ENCODE measurements around the gene SCARB1. TPM values are rescaled to one million over a fixed set of nuclear protein-coding genes. Genes with fewer than 3 reads are reported as not detected.

Gene SCARB1
- total and polyA plus RNA-seq, 2 of the 13 experiments (the other 11 are each of a cell fraction or from before 2014, with no cell fraction given) = 63.4 to 160 TPM

DNA sequence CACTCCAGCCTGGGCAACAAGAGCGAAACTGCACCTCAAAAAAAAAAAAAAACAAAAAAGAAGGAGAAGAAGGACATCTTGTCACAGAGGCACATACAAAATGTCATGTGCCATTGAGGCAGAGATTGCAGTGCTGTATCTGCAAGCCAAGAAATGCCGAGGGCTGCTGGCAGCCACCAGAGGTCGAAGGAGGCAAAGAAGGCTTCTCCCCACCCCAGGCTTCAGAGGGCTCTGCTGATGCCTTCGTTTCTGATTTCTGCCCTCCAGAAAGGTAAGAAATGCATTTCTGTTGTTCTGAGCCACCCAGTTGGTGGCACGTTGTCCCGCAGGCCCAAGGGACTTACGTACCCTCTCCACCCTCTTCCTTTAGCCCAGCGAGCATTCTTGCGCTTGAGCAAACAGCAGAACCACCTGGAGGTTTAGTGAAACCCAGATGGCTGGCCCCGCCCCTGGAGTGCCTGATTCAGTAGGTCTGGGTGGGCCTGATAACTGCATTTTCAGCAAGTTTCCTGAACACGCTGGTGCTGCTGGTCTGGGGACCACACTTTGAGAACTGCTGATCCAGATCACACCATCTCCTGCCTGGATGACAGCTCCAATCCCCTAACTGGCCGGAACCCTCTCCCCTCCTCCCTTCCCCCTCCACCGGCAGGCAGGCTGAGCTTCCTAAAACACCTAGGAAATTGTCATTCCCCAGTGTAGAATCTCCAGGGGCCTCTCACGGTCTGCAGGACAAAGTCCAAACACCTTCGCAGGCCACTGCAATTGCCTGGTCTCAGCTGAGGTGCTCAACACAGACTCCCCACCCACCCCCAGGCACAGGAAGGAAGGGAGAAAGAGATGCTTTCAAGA, 21.1 kb upstream of the SCARB1 start (continued):
- TF ChIP-seq, protein P1, sequence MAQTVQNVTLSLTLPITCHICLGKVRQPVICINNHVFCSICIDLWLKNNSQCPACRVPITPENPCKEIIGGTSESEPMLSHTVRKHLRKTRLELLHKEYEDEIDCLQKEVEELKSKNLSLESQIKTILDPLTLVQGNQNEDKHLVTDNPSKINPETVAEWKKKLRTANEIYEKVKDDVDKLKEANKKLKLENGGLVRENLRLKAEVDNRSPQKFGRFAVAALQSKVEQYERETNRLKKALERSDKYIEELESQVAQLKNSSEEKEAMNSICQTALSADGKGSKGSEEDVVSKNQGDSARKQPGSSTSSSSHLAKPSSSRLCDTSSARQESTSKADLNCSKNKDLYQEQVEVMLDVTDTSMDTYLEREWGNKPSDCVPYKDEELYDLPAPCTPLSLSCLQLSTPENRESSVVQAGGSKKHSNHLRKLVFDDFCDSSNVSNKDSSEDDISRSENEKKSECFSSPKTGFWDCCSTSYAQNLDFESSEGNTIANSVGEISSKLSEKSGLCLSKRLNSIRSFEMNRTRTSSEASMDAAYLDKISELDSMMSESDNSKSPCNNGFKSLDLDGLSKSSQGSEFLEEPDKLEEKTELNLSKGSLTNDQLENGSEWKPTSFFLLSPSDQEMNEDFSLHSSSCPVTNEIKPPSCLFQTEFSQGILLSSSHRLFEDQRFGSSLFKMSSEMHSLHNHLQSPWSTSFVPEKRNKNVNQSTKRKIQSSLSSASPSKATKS (CRISPR knock-in tag; IDR thresholded peaks at IDR 0.05) = no peak
- TF ChIP-seq ZNF432 (CRISPR knock-in tag; IDR thresholded peaks at IDR 0.05; ENCODE audit: borderline replicate concordance) = no peak
- TF ChIP-seq, protein P2, sequence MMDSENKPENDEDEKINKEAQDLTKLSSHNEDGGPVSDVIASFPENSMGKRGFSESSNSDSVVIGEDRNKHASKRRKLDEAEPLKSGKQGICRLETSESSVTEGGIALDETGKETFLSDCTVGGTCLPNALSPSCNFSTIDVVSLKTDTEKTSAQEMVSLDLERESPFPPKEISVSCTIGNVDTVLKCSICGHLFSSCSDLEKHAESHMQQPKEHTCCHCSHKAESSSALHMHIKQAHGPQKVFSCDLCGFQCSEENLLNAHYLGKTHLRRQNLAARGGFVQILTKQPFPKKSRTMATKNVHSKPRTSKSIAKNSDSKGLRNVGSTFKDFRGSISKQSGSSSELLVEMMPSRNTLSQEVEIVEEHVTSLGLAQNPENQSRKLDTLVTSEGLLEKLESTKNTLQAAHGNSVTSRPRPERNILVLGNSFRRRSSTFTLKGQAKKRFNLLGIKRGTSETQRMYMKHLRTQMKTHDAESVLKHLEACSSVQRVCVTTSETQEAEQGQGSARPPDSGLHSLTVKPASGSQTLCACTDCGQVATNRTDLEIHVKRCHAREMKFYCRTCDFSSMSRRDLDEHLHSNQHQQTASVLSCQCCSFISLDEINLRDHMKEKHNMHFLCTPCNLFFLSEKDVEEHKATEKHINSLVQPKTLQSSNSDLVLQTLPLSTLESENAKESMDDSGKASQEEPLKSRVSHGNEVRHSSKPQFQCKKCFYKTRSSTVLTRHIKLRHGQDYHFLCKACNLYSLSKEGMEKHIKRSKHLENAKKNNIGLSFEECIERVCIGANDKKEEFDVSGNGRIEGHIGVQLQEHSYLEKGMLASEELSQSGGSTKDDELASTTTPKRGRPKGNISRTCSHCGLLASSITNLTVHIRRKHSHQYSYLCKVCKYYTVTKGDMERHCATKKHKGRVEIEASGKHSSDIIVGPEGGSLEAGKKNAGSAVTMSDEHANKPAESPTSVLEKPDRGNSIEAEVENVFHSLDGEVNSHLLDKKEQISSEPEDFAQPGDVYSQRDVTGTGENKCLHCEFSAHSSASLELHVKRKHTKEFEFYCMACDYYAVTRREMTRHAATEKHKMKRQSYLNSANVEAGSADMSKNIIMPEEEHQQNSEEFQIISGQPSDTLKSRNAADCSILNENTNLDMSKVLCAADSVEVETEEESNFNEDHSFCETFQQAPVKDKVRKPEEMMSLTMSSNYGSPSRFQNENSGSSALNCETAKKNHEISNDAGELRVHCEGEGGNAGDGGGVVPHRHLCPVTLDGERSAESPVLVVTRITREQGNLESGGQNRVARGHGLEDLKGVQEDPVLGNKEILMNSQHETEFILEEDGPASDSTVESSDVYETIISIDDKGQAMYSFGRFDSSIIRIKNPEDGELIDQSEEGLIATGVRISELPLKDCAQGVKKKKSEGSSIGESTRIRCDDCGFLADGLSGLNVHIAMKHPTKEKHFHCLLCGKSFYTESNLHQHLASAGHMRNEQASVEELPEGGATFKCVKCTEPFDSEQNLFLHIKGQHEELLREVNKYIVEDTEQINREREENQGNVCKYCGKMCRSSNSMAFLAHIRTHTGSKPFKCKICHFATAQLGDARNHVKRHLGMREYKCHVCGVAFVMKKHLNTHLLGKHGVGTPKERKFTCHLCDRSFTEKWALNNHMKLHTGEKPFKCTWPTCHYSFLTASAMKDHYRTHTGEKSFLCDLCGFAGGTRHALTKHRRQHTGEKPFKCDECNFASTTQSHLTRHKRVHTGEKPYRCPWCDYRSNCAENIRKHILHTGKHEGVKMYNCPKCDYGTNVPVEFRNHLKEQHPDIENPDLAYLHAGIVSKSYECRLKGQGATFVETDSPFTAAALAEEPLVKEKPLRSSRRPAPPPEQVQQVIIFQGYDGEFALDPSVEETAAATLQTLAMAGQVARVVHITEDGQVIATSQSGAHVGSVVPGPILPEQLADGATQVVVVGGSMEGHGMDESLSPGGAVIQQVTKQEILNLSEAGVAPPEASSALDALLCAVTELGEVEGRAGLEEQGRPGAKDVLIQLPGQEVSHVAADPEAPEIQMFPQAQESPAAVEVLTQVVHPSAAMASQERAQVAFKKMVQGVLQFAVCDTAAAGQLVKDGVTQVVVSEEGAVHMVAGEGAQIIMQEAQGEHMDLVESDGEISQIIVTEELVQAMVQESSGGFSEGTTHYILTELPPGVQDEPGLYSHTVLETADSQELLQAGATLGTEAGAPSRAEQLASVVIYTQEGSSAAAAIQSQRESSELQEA (CRISPR knock-in tag; IDR thresholded peaks at IDR 0.05; ENCODE audit: not compliant biosample characterization) = no peak
- TF ChIP-seq STAT5B (CRISPR knock-in tag; IDR thresholded peaks at IDR 0.05) = no peak
- no peak for TF ChIP-seq SRSF9 (IDR thresholded peaks at IDR 0.05; ENCODE audit: borderline replicate concordance, insufficient read depth, low read depth, low read length, poor library complexity, severe bottlenecking)
- TF ChIP-seq, protein P3, sequence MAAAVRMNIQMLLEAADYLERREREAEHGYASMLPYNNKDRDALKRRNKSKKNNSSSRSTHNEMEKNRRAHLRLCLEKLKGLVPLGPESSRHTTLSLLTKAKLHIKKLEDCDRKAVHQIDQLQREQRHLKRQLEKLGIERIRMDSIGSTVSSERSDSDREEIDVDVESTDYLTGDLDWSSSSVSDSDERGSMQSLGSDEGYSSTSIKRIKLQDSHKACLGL (CRISPR knock-in tag; IDR thresholded peaks at IDR 0.05) = 0 out of 2 replicates have a peak, but pooled peaks have one; percentile 31
- peak; percentile 47; the same call in 1 of the 2 replicates for TF ChIP-seq CCDC6 (CRISPR knock-in tag; IDR thresholded peaks at IDR 0.05)
- 0 out of 2 replicates have a peak, but pooled peaks have one; percentile 17 for TF ChIP-seq NR2F6 (IDR thresholded peaks at IDR 0.05)
- peak; percentile 18; the same call in 1 of the 2 replicates for TF ChIP-seq NR2F6 (CRISPR knock-in tag; IDR thresholded peaks at IDR 0.05)
- TF ChIP-seq ZMYM3 (CRISPR knock-in tag; IDR thresholded peaks at IDR 0.05) = peak; percentile 48; the same call in 1 of the 2 replicates
- peak; percentile 42; the same call in 1 of the 2 replicates for TF ChIP-seq DPF2 (CRISPR knock-in tag; IDR thresholded peaks at IDR 0.05; ENCODE audit: borderline replicate concordance, low read depth)
- no peak for TF ChIP-seq ELF4 (CRISPR knock-in tag; IDR thresholded peaks at IDR 0.05; ENCODE audit: borderline replicate concordance)
- TF ChIP-seq, protein P4, sequence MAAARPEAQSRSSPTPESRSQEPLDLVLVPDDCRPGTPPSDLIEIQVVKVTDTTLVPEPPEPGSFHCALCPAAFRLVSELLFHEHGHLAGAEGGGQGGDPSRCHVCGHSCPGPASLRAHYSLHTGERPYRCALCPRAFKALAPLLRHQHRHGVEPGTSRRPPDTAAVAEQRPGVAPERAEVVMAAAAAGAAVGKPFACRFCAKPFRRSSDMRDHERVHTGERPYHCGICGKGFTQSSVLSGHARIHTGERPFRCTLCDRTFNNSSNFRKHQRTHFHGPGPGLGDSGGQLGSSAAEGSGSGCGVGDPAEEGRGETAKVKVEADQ (CRISPR knock-in tag; IDR thresholded peaks at IDR 0.05; ENCODE audit: borderline replicate concordance) = no peak
- TF ChIP-seq, protein P5, sequence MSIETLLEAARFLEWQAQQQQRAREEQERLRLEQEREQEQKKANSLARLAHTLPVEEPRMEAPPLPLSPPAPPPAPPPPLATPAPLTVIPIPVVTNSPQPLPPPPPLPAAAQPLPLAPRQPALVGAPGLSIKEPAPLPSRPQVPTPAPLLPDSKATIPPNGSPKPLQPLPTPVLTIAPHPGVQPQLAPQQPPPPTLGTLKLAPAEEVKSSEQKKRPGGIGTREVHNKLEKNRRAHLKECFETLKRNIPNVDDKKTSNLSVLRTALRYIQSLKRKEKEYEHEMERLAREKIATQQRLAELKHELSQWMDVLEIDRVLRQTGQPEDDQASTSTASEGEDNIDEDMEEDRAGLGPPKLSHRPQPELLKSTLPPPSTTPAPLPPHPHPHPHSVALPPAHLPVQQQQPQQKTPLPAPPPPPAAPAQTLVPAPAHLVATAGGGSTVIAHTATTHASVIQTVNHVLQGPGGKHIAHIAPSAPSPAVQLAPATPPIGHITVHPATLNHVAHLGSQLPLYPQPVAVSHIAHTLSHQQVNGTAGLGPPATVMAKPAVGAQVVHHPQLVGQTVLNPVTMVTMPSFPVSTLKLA (IDR thresholded peaks at IDR 0.05) = no peak
